HEK293 (cell line): ENCODE measurements around the gene COQ8B.

ENCODE experiments used
- HOXA7 ChIP-seq: sonication (generic); formaldehyde crosslinking; IDR thresholded peaks from 2 replicates; pipeline ENCODE4 v1.8.1; 2022; ENCODE audit warnings: missing genetic modification reagents, borderline replicate concordance
- KLF1 ChIP-seq: fragments of 450-650 bp; formaldehyde crosslinking; IDR thresholded peaks from 2 replicates; pipeline ENCODE4 v1.5.1; 2016; ENCODE audit warnings: missing biosample characterization, missing genetic modification characterization
- KLF16 ChIP-seq: fragments of 450-650 bp; formaldehyde crosslinking; IDR thresholded peaks from 2 replicates; pipeline ENCODE4 v1.5.1; 2017; ENCODE audit warnings: missing biosample characterization, missing genetic modification characterization
- KLF8 ChIP-seq: fragments of 450-650 bp; formaldehyde crosslinking; IDR thresholded peaks from 2 replicates; pipeline ENCODE4 v1.5.1; 2016; ENCODE audit warnings: missing biosample characterization, missing genetic modification characterization
- REPIN1 ChIP-seq: fragments of 450-650 bp; formaldehyde crosslinking; IDR thresholded peaks from 2 replicates; pipeline ENCODE4 v1.5.1; 2017; ENCODE audit warnings: missing biosample characterization, missing genetic modification characterization, low read depth
- SP2 ChIP-seq: fragments of 450-650 bp; formaldehyde crosslinking; IDR thresholded peaks from 2 replicates; pipeline ENCODE4 v1.5.1; 2016; ENCODE audit warnings: missing biosample characterization, missing genetic modification characterization
- TCF7L2 ChIP-seq: IDR thresholded peaks from 2 replicates; pipeline ENCODE4 v1.6.1; 2011; ENCODE audit warnings: low read depth, mild to moderate bottlenecking, inconsistent platforms, low read length, moderate library complexity, borderline replicate concordance
- ZBTB21 ChIP-seq: fragments of 450-650 bp; formaldehyde crosslinking; IDR thresholded peaks from 2 replicates; pipeline ENCODE4 v1.5.1; 2017; ENCODE audit warnings: missing biosample characterization, missing genetic modification characterization
- ZNF146 ChIP-seq: fragments of 450-650 bp; formaldehyde crosslinking; IDR thresholded peaks from 2 replicates; pipeline ENCODE4 v1.5.1; 2016; ENCODE audit warnings: missing biosample characterization, missing genetic modification characterization
- ZNF169 ChIP-seq: fragments of 450-650 bp; formaldehyde crosslinking; IDR thresholded peaks from 2 replicates; pipeline ENCODE4 v1.5.1; 2016; ENCODE audit warnings: missing biosample characterization, missing genetic modification characterization
- ZNF174 ChIP-seq: fragments of 450-650 bp; formaldehyde crosslinking; IDR thresholded peaks from 2 replicates; pipeline ENCODE4 v1.5.0; 2017; ENCODE audit warnings: missing biosample characterization, mild to moderate bottlenecking, missing genetic modification characterization
- ZNF223 ChIP-seq: fragments of 450-650 bp; formaldehyde crosslinking; IDR thresholded peaks from 2 replicates; pipeline ENCODE4 v1.5.1; 2016; ENCODE audit warnings: missing biosample characterization, missing genetic modification characterization
- ZNF248 ChIP-seq: fragments of 450-650 bp; formaldehyde crosslinking; IDR thresholded peaks from 2 replicates; pipeline ENCODE4 v1.5.1; 2017; ENCODE audit warnings: missing biosample characterization, missing genetic modification characterization
- ZNF292 ChIP-seq: fragments of 450-650 bp; formaldehyde crosslinking; IDR thresholded peaks from 2 replicates; pipeline ENCODE4 v1.5.1; 2016; ENCODE audit warnings: low read depth, missing biosample characterization, missing genetic modification characterization, borderline replicate concordance
- ZNF324 ChIP-seq: fragments of 450-650 bp; formaldehyde crosslinking; IDR thresholded peaks from 2 replicates; pipeline ENCODE4 v1.5.1; 2016; ENCODE audit warnings: missing biosample characterization, missing genetic modification characterization
- ZNF394 ChIP-seq: fragments of 450-650 bp; formaldehyde crosslinking; IDR thresholded peaks from 2 replicates; pipeline ENCODE4 v1.5.1; 2016; ENCODE audit warnings: missing biosample characterization, missing genetic modification characterization, mild to moderate bottlenecking, moderate library complexity, borderline replicate concordance
- ZNF501 ChIP-seq: fragments of 450-650 bp; formaldehyde crosslinking; IDR thresholded peaks from 2 replicates; pipeline ENCODE4 v1.5.1; 2016; ENCODE audit warnings: missing biosample characterization, missing genetic modification characterization
- ZNF514 ChIP-seq: fragments of 450-650 bp; formaldehyde crosslinking; IDR thresholded peaks from 2 replicates; pipeline ENCODE4 v1.5.1; 2016; ENCODE audit warnings: missing biosample characterization, missing genetic modification characterization
- ZNF521 ChIP-seq: fragments of 450-650 bp; formaldehyde crosslinking; IDR thresholded peaks from 2 replicates; pipeline ENCODE4 v1.5.1; 2017; ENCODE audit warnings: missing biosample characterization, mild to moderate bottlenecking, missing genetic modification characterization
- ZNF544 ChIP-seq: fragments of 450-650 bp; formaldehyde crosslinking; IDR thresholded peaks from 2 replicates; pipeline ENCODE4 v1.5.0; 2017; ENCODE audit warnings: missing biosample characterization, missing genetic modification characterization
- ZNF555 ChIP-seq: fragments of 450-650 bp; formaldehyde crosslinking; conservative IDR thresholded peaks from 2 replicates; pipeline ENCODE4 v1.5.1; 2017; ENCODE audit warnings: missing biosample characterization, mild to moderate bottlenecking, missing genetic modification characterization, inconsistent platforms
- ZNF629 ChIP-seq: fragments of 450-650 bp; formaldehyde crosslinking; IDR thresholded peaks from 2 replicates; pipeline ENCODE4 v1.5.1; 2017; ENCODE audit warnings: missing biosample characterization, missing genetic modification characterization
- ZNF664 ChIP-seq: fragments of 450-650 bp; formaldehyde crosslinking; IDR thresholded peaks from 2 replicates; pipeline ENCODE4 v1.5.1; 2016; ENCODE audit warnings: missing biosample characterization, missing genetic modification characterization
- ZSCAN30 ChIP-seq: fragments of 450-650 bp; IDR thresholded peaks from 2 replicates; pipeline ENCODE4 v1.5.1; 2018; ENCODE audit warnings: missing biosample characterization, mild to moderate bottlenecking, missing genetic modification characterization, moderate library complexity
- ZXDB ChIP-seq: fragments of 450-650 bp; formaldehyde crosslinking; IDR thresholded peaks from 2 replicates; pipeline ENCODE4 v1.5.1; 2016; ENCODE audit warnings: missing biosample characterization, missing genetic modification characterization
- TF ChIP-seq, protein P1 (sequence below): fragments of 450-650 bp; formaldehyde crosslinking; IDR thresholded peaks from 2 replicates; pipeline ENCODE4 v1.5.1; 2016; ENCODE audit warnings: missing biosample characterization, missing genetic modification characterization
- TF ChIP-seq, protein P2 (sequence below): fragments of 450-650 bp; formaldehyde crosslinking; IDR thresholded peaks from 2 replicates; pipeline ENCODE4 v1.5.1; 2016; ENCODE audit warnings: missing biosample characterization, missing genetic modification characterization
- TF ChIP-seq, protein P3 (sequence below): fragments of 450-650 bp; formaldehyde crosslinking; IDR thresholded peaks from 2 replicates; pipeline ENCODE4 v1.5.1; 2016; ENCODE audit warnings: missing biosample characterization, missing genetic modification characterization, borderline replicate concordance
- TF ChIP-seq, protein P4 (sequence below): fragments of 450-650 bp; formaldehyde crosslinking; IDR thresholded peaks from 2 replicates; pipeline ENCODE4 v1.5.1; 2016; ENCODE audit warnings: missing biosample characterization, missing genetic modification characterization
- TF ChIP-seq, protein P5 (sequence below): fragments of 450-650 bp; formaldehyde crosslinking; IDR thresholded peaks from 2 replicates; pipeline ENCODE4 v1.5.1; 2016; ENCODE audit warnings: missing biosample characterization, missing genetic modification characterization

The COQ8B gene

DNA sequence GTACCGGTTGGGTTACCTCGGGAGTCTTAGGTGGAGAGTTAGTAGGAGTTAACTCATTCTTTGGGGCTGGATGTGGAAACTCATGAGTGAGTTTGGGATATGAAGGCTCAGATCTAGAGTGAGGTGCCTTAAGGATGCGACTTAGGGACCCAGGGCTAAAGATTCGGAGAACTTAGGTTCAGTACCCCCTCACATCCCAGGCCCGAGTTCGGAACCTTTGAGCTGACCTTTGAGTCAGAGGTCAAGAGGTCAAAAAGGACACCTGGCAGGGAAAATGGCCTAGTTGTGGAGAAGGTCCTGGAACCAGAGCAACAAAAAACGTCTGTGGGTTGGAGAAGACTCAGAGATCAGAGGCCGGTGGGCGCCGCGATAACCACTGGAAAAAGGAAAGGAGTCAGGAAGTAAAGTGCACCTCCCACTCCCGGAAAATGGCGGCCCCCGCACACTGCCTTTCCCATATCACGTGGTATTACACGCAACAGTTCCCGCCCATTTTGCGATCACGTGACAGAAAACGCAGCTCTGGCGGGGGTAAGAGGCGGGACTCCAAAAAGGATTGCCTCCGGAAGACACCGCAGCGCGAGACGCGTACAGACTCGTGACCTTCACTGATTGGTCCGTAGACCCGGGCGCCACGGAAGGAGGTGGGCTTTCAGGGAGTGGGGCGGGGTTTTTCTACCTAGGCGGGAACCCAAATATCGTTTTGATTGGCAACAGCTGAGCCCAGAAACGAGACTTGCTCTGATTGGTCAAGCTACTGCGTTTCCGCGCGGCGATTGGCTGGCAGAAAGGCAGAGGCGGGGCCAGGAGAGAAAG is 33.6 kb upstream of the COQ8B start, which contains the start of gene ACTMAP (continued):
- TF ChIP-seq ZNF169 (tag by site-specific recombination) (no peak), ZNF514 (tag by site-specific recombination) (no peak), ZXDB (tag by site-specific recombination) (peak; percentile 92), ZNF501 (peak; percentile 99), KLF16 (tag by site-specific recombination) (peak; percentile 97), KLF1 (tag by site-specific recombination) (peak; percentile 78), TCF7L2 (no peak), ZNF174 (tag by site-specific recombination) (no peak), HOXA7 (CRISPR knock-in tag) (no peak), ZSCAN30 (peak; percentile 97), ZNF521 (tag by site-specific recombination) (no peak), REPIN1 (tag by site-specific recombination) (peak; percentile 52; the same call in 1 of the 2 replicates), ZNF248 (tag by site-specific recombination) (no peak), ZNF324 (tag by site-specific recombination) (peak; percentile 96), ZNF394 (tag by site-specific recombination) (no peak; the same call in 1 of the 2 replicates), ZNF555 (tag by site-specific recombination) (no peak), ZNF664 (tag by site-specific recombination) (peak; percentile 49; the same call in 1 of the 2 replicates), ZNF629 (peak; percentile 90), ZNF292 (tag by site-specific recombination) (0 out of 2 replicates have a peak, but pooled peaks have one; percentile 16), ZNF223 (tag by site-specific recombination) (no peak), SP2 (tag by site-specific recombination) (peak; percentile 99), ZNF146 (tag by site-specific recombination) (peak; percentile 22; the same call in 1 of the 2 replicates), ZBTB21 (tag by site-specific recombination) (peak; percentile 88), KLF8 (tag by site-specific recombination) (peak; percentile 93), ZNF544 (tag by site-specific recombination) (no peak)
- TF ChIP-seq, protein P1, sequence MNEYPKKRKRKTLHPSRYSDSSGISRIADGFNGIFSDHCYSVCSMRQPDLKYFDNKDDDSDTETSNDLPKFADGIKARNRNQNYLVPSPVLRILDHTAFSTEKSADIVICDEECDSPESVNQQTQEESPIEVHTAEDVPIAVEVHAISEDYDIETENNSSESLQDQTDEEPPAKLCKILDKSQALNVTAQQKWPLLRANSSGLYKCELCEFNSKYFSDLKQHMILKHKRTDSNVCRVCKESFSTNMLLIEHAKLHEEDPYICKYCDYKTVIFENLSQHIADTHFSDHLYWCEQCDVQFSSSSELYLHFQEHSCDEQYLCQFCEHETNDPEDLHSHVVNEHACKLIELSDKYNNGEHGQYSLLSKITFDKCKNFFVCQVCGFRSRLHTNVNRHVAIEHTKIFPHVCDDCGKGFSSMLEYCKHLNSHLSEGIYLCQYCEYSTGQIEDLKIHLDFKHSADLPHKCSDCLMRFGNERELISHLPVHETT: peak; percentile 97
- TF ChIP-seq, protein P2, sequence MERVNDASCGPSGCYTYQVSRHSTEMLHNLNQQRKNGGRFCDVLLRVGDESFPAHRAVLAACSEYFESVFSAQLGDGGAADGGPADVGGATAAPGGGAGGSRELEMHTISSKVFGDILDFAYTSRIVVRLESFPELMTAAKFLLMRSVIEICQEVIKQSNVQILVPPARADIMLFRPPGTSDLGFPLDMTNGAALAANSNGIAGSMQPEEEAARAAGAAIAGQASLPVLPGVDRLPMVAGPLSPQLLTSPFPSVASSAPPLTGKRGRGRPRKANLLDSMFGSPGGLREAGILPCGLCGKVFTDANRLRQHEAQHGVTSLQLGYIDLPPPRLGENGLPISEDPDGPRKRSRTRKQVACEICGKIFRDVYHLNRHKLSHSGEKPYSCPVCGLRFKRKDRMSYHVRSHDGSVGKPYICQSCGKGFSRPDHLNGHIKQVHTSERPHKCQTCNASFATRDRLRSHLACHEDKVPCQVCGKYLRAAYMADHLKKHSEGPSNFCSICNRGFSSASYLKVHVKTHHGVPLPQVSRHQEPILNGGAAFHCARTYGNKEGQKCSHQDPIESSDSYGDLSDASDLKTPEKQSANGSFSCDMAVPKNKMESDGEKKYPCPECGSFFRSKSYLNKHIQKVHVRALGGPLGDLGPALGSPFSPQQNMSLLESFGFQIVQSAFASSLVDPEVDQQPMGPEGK: peak; percentile 96
- TF ChIP-seq, protein P3, sequence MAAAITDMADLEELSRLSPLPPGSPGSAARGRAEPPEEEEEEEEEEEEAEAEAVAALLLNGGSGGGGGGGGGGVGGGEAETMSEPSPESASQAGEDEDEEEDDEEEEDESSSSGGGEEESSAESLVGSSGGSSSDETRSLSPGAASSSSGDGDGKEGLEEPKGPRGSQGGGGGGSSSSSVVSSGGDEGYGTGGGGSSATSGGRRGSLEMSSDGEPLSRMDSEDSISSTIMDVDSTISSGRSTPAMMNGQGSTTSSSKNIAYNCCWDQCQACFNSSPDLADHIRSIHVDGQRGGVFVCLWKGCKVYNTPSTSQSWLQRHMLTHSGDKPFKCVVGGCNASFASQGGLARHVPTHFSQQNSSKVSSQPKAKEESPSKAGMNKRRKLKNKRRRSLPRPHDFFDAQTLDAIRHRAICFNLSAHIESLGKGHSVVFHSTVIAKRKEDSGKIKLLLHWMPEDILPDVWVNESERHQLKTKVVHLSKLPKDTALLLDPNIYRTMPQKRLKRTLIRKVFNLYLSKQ (tag by site-specific recombination): no peak
- TF ChIP-seq, protein P4, sequence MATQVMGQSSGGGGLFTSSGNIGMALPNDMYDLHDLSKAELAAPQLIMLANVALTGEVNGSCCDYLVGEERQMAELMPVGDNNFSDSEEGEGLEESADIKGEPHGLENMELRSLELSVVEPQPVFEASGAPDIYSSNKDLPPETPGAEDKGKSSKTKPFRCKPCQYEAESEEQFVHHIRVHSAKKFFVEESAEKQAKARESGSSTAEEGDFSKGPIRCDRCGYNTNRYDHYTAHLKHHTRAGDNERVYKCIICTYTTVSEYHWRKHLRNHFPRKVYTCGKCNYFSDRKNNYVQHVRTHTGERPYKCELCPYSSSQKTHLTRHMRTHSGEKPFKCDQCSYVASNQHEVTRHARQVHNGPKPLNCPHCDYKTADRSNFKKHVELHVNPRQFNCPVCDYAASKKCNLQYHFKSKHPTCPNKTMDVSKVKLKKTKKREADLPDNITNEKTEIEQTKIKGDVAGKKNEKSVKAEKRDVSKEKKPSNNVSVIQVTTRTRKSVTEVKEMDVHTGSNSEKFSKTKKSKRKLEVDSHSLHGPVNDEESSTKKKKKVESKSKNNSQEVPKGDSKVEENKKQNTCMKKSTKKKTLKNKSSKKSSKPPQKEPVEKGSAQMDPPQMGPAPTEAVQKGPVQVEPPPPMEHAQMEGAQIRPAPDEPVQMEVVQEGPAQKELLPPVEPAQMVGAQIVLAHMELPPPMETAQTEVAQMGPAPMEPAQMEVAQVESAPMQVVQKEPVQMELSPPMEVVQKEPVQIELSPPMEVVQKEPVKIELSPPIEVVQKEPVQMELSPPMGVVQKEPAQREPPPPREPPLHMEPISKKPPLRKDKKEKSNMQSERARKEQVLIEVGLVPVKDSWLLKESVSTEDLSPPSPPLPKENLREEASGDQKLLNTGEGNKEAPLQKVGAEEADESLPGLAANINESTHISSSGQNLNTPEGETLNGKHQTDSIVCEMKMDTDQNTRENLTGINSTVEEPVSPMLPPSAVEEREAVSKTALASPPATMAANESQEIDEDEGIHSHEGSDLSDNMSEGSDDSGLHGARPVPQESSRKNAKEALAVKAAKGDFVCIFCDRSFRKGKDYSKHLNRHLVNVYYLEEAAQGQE: peak; percentile 56
- TF ChIP-seq, protein P5, sequence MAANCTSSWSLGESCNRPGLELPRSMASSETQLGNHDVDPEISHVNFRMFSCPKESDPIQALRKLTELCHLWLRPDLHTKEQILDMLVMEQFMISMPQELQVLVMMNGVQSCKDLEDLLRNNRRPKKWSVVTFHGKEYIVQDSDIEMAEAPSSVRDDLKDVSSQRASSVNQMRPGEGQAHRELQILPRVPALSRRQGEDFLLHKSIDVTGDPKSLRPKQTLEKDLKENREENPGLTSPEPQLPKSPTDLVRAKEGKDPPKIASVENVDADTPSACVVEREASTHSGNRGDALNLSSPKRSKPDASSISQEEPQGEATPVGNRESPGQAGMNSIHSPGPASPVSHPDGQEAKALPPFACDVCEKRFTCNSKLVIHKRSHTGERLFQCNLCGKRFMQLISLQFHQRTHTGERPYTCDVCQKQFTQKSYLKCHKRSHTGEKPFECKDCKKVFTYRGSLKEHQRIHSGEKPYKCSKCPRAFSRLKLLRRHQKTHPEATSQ (tag by site-specific recombination): peak; percentile 72
